HG03521 (cell line): ENCODE measurements around the gene DSG2.

ENCODE experiments used
- ATAC-seq: cut with Tn5 transposase; IDR thresholded peaks from one replicate; pipeline ENCODE4 v1.9.1; 2021; ENCODE audit warnings: mild to moderate bottlenecking, moderate library complexity; ENCODE audit not compliant: unreplicated experiment

DSG2 gene

GRCh38 chr18:31551883-31552282 is 53.9 kb downstream of the DSG2 start:
- ATAC-seq, result no peak

GRCh38 chr18:31553800-31554199 is 55.8 kb downstream of the DSG2 start:
- ATAC-seq, result no peak

DNA sequence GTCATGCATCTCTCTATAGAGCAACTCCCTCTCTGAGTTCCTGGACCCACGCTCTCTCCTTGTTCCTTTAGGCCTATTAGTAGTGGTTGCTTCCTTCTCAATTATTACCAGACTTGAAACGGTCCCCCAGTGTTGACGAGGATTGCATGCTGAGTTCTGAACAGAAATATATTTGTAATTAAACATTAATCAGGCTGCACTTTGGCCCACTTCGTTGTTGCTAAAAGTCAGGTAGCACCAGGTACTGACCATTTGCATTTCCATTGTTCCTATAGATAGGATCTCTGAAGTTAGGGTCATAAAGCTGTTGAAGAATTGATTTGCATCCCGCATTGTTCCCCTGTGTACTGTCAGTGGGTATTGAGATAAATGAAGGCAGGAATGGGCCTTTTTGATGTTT is 56.8 kb downstream of the DSG2 start:
- ATAC-seq, result no peak

DNA sequence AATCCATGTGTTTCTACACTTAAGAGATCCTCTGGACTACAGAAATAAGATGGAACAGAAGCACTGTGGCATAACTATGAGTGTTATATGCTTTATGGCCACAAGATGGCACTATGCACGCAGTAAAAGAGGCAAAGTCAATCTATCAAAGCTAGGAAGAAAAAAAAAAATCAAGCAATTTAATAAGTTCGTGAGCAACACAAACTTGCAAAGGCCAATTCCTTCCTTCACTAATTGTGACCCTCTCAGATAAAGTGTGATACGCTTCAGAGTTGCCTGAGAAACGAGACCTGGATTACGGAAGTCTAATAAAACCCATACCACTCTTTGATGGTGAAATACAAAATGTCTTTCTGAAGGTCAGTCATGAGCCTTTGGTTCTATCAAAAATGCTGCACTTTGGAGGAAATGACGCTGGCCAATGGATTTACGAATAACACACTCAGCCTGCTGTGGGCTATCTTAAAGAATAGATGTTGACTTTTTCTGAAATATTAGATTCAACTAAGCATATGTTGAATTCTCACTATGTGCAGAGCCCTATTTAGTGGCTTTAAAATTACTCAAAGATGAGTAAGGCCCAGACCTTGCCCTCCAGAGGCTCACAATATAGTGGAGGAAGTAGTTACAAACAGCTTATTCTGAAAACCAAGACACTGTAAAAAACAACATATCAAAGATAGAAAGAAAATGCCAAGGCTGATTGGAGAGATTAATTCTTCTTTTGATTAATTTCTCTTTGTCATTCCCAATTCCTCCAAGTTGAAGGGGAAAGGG is 58.2 kb downstream of the DSG2 start:
- ATAC-seq, result no peak

GRCh38 chr18:31557446-31557845 is 59.5 kb downstream of the DSG2 start:
- ATAC-seq, result no peak

GRCh38 chr18:31558567-31558966 is 60.6 kb downstream of the DSG2 start:
- no peak for ATAC-seq

DNA sequence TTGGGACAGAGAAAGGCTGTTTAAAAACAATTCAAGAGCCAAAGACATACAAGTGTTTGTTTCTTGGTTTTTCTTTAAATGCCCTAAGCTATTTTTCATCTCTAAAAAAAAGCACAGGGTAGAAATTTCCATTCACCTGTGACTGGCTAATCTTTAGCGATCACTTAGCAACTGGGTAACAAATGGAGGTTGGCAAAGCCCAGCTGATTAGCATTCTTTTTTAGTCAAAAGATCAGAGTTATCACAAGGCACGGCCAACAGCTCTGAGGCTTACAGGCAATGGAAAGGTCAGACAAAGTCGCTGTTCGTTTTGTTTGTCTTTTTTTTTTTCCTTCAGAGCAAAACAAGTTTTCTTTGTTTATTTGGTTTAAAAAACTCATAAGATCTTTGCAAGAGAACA is 64.7 kb downstream of the DSG2 start:
- no peak for ATAC-seq

DNA sequence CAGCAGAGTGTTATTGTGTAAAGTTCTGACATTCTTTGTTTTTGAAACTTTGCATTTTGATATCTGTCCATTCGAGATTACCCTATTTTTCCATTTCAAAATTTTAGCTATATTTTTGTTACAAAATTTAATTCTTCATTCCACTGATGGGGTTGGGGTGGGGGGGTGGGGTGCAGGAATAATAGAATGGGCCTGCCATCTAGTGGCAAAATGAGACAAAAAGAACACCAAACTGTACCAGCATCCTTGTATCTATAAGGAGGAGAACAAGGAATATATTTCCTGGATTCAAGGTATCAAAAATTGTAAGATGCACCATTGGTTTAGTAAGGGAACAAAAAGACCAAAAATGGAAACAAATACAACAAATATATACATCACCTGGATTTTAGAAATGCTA is 65.8 kb downstream of the DSG2 start:
- no peak for ATAC-seq

DNA sequence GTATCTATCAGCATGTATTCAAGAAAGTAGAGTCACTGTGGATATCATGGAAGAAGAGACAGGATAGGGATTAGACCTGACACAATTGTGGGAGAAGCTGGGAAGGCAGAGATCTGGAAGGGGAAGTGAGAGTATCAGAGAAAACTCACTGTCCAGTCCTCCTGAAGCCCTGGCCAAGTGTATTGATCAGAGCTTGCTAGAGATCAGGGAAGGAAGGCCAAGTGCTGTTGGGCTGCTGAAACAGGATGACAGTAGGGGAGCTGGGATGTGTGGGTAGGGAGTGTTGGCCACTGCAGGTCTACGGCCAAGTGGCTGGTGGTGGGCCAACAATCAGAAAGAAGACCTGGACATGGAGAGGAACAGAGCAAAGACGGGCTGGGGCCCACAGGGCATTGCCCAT is 67.4 kb downstream of the DSG2 start:
- no peak for ATAC-seq

DNA sequence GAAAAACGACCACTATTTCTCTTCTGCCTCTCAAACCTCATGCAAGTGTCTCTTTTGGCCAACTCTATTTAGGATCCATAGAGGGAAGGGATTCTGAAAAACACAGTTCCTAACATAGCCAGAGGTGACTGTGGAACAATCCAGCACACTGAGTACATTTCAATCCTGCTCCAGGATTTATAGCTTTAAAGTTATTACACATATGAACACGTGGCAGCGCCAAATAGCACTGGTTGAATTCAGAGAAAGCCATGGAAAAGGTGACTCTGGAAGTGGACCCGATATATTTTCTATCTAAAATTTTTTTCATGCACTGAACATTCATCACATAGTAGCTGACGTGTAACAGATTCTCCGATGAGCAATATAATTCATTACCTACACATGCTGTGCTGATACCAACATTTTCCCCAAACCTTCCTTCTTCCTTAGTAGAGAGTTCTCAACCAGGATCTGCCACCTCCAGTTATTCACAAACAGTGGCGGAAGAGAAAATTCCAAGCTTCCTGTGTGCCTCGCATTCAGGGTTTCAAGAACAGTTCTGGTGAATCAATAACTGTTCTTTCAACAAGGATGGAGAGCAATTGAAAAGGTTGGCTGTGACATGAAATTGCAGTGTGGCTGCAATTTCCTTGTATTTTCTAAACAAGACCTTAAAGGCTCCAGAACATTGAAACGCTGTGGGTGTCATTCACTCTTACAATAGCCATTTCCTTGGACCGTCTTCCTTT is 68.0 kb downstream of the DSG2 start:
- ATAC-seq, result no peak

DNA sequence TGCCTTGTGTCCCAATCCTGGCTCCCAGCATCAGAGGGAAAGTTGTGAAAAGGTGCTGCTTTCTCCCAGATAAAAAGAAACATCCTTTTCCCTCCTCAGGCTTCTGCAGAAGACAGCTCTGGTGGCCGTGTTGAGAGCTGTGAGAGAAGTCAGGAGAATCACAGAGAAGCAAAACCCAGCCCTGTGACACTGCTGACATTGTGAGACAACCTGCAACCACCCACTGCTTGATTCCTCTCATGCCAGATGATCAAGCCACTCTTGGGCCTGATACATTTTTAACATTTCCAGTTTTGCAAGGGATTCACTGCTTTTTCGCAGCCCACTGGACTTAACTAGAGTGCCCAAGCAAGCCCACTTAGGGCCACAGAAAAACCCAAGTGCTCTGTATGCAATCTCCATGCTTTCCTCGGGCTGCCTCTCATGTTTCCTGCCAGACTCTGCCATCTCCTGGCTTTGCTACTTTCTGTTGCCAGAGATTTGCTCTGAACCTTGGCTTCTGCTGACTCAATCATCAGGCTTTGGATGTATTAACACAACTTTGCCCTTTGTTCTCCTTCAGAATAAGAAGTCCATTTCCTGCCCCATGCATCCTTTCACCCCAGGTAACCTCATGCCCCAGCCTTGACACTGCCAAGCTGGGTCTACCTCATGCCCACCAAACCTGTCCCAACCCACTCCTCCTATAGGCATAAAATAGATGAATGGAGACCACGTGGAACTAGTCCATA is 68.8 kb downstream of the DSG2 start:
- no peak for ATAC-seq

GRCh38 chr18:31572368-31572767 is 74.4 kb downstream of the DSG2 start:
- no peak for ATAC-seq

DNA sequence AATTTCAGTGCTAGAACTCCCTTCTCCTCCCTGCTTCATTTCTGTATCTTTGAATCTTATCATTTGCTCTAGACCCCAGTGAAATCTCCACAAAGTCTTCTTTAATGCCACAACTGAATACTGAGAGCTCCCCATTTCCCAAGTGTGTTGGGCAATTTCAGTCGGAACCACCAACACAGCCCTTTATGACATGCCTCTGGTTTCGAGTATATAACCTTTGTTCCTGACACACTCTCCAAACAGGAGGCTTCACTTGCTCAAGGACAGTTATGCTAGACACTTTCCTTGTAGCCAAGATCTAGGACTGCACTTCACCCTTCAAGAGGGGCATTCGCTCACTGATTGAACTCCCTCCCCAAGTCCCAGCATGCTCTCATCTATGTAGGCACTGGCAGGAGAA is 75.1 kb downstream of the DSG2 start:
- no peak for ATAC-seq

GRCh38 chr18:31574359-31574758 is 76.4 kb downstream of the DSG2 start:
- ATAC-seq, result no peak

DNA sequence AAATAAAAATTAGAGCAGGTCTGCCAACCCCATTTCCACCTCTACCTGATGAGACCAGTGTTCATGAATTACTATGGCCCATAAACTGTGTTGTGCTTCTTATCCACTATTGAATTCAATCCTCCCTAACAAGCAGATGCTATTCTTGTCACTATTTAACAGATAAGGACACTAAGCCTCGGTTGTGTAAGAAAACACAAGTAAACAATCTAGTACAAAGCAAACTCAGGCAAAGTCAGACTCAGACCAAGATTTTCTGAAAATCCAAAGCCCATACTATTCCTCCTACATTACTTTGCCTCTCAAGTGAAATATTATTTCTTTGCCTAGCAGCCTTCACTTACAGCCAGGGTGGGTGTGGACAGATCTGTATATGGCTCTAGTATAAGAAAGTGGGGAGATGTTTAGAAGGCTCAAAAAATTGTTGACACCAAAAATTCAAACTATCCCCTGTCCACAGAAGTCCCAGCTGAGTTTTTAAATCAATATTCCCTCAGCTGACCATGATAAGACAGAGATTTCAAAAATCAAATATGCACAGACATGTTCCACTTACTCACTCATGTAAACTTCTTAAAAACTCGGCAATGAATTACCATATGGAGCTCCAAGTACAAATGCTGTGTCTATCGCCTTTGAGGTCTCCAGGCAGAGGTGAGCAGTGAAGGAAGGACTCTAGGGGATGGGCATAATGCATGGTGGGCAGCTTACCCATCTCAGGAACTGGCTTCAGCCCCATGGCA is 77.7 kb downstream of the DSG2 start:
- ATAC-seq, result no peak

GRCh38 chr18:31576670-31577069 is 78.7 kb downstream of the DSG2 start:
- ATAC-seq, result no peak

GRCh38 chr18:31577195-31577594 is 79.2 kb downstream of the DSG2 start:
- ATAC-seq, result no peak

DNA sequence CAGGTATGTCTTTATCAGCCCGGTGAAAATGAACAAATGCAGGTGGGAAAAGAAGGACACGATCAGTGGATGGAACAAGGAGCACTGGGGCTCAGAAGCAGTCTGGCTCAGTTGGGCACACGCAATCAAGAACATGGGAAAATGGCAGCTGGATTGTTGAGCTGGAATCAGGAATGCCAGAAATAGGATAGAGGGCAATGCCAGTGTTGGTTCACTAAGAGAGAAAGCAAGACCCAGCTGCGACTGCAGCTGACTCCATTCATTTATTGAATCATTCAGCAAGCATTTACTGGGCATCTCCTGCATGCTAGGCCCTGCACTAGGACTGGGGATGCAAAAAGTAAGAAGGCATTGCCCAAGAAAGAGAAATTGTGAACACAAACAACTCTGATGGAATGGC is 80.1 kb downstream of the DSG2 start:
- no peak for ATAC-seq

DNA sequence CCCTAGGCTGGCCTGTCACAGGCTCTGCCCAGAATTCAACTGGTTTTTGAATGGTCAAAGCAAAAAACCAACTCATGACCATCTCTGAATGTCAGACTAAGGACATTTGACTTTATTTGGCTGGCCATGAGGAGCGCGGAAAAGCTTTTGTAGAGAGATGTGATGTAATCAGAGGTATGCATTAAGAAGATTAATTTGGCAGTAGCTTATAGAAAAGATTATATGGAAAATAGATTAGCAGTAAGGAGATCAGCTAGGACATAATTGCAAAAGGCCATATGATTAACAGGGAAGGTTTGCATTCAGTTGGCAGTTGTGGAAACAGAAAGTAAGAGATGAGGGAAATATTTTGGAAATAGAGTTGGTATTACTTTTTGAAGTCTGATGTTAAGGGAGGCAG is 81.4 kb downstream of the DSG2 start:
- no peak for ATAC-seq

DNA sequence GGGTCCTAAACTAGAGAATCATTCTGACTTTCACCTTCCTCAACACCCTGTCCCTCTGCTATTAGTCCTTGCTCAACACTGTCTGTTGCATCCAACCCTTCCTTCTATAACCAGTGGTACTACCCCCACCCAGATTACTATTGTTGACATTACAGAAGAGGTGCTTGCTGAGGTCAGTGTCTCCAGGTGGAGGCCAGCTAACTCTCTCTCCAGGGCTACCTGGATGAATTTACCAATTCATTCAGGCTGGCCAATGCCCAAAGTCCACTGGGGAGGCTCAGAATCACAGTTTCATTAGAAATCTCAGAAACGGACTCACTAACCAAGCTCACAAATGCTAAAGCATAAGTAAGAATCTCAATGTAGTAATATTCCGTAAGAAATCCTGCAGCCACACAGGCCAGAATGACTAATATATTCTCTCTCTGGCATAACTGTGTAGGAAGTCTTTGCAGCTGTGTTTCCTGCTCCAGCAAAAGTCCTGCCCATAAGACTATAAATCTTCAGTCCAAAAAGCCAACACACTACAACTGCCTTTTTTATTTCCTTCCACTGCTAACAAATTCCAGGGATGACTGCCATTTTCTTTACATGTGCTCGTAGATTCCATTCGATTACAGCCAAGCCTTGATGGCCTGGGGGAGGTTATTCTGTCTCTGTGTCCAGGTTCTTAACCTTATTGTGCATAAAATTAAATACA is 83.7 kb downstream of the DSG2 start:
- no peak for ATAC-seq
